ENCODE data around the gene TACO1. TPM values are rescaled to one million over a fixed set of nuclear protein-coding genes. Genes with fewer than 3 reads are reported as not detected.
A peak's percentile ranks its signal among the peaks of the same experiment; 100 is the strongest.

Gene TACO1
- total RNA-seq, 6 donors from 2014 or later = 6.3 to 17.5 (median 13.5) TPM

DNA sequence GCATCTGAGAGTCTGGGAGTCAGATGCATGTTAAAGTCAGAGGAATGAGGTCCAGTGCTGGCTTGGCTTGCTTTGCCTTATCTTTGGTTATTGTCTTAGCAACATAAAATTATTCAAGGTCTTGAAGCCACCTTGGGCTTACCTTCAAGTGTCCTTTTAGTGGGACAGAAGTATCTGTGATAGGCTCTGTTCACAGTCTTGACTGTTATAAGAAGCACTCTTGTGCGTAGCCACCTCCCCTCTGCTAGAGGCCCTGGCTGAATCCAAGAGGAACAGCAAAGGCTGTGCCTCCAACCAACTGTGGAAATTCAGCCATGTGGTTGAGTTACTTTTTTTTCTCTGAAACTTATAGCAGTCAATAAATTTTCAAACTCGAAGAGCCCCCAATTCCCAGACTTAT, 13.0 kb downstream of the TACO1 start:
- 71 to 78% methylated on average over 2 of the region's 2 CpGs for WGBS, 2 donors
- H3K27ac ChIP-seq = no peak overlapping the region
- peaks cover 0 to 18% (median 5%) of the 10 kb centered on the region in 4 donors for H3K36me3 ChIP-seq
- TF ChIP-seq EP300 (IDR thresholded peaks at IDR 0.05) (no peak), POLR2AphosphoS5 (IDR thresholded peaks at IDR 0.05) (no peak), POLR2A (IDR thresholded peaks at IDR 0.05) (no peak)
- TF ChIP-seq, protein P1, sequence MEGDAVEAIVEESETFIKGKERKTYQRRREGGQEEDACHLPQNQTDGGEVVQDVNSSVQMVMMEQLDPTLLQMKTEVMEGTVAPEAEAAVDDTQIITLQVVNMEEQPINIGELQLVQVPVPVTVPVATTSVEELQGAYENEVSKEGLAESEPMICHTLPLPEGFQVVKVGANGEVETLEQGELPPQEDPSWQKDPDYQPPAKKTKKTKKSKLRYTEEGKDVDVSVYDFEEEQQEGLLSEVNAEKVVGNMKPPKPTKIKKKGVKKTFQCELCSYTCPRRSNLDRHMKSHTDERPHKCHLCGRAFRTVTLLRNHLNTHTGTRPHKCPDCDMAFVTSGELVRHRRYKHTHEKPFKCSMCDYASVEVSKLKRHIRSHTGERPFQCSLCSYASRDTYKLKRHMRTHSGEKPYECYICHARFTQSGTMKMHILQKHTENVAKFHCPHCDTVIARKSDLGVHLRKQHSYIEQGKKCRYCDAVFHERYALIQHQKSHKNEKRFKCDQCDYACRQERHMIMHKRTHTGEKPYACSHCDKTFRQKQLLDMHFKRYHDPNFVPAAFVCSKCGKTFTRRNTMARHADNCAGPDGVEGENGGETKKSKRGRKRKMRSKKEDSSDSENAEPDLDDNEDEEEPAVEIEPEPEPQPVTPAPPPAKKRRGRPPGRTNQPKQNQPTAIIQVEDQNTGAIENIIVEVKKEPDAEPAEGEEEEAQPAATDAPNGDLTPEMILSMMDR (IDR thresholded peaks at IDR 0.05) = no peak
- ATAC-seq (ENCODE audit: low FRiP score in 2 of 2) = no peak
- H3K9me3 ChIP-seq = no peaks in the 10 kb centered on the region
- no peaks in the 10 kb centered on the region for H3K4me1 ChIP-seq
- H3K27me3 ChIP-seq = no peaks in the 10 kb centered on the region
- no peak overlapping the region for H3K4me3 ChIP-seq
- DNase-seq = peak in 1 of 2 donors; percentile 43

DNA sequence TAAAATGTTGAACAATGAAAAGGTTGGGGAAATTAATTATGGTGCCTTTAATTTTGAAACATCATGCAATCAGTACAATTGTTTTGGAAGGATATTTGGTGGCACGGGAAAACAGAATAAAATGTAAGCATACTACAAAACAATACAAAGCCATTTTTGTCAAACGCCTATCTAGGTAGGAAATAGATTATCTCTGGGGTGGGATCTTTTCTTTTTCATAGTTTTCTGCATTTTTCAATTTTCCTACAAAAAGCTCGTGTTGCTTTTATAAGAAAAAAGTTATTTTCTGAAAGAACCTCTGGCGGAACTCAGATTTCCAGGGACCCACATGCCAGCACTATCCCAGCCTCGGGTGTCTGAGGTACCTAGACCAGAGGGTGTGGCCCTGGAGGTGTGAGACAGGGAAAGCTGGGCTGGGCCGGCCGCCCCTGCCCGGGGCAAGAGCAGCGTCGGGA, 20.6 kb downstream of the TACO1 start:
- no peak for ATAC-seq (ENCODE audit: low FRiP score in 2 of 2)
- no peaks in the 10 kb centered on the region for H3K36me3 ChIP-seq
- TF ChIP-seq POLR2A (IDR thresholded peaks at IDR 0.05) (no peak), POLR2AphosphoS5 (IDR thresholded peaks at IDR 0.05) (no peak), EP300 (IDR thresholded peaks at IDR 0.05) (no peak)
- TF ChIP-seq, protein P1 (IDR thresholded peaks at IDR 0.05) = no peak
- peaks cover 25 to 36% (median 30%) of the 10 kb centered on the region in 4 donors for H3K4me1 ChIP-seq
- peak overlapping the region; percentile 72 to 95 (median 91) for H3K27ac ChIP-seq
- no peak for DNase-seq
- H3K4me3 ChIP-seq = peak overlapping the region; percentile 18 to 86 (median 80)
- H3K9me3 ChIP-seq = no peaks in the 10 kb centered on the region
- no peaks in the 10 kb centered on the region for H3K27me3 ChIP-seq
- WGBS, 2 donors = 13 to 16% methylated on average over 4 to 10 of the region's 10 CpGs

DNA sequence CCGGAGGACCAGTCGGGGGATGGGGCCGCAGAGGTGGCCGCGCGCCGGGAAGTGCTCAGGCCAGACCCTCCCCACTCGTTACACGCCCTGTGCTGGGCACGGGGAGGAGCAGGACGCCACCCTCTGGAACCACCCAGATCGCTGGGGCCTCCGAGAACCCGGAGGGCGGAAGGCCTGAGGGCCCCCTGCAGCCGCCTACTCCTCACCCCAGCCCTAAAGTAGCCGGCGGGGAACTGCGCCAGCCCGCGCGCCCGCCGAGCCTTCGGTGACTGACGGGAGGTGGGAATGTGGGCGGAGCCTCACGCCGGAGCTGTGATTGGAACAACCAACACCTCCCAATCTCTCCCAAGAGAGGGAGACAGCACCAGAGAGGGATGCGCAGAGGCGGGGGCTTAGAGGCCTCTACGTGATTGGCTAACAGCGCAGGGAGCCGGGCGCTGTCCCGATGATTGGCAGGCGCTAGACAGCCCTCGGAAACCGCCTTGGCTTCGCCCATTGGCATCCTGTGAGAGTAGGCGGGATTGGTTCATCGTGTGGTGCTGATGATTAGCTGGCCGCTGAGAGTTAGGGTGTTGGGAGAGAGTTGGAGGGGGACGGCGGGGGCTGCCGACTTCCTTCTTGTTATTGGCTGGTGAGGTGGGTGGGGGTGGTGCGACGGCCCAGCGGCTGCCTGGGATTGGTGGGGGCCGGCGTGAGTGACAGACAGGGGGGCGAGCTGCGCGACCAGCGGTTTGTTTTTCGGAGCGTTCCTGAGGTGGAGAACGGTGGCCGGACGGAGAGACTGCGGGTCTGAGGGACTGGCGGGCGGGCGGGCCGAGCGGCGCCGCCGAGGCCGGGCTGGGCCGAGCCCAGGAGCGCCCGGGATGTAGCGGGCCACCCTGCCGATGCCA, 21.2 kb downstream of the TACO1 start, which contains the start of gene MAP3K3:
Gene MAP3K3 (plus strand): TSS at position 734 of the 890 bp plus-strand sequence. CDS start 343 bp downstream, outside the sequence.
- H3K4me1 ChIP-seq = peaks cover 27 to 43% (median 37%) of the 10 kb centered on the region in 4 donors
- no peaks in the 10 kb centered on the region for H3K9me3 ChIP-seq
- no peaks in the 10 kb centered on the region for H3K36me3 ChIP-seq
- TF ChIP-seq POLR2A (IDR thresholded peaks at IDR 0.05) (peak in 3 of 4 donors; percentile 67 to 78 (median 77)), POLR2AphosphoS5 (IDR thresholded peaks at IDR 0.05) (peak; percentile 71 to 92), EP300 (IDR thresholded peaks at IDR 0.05) (no peak)
- TF ChIP-seq, protein P1 (IDR thresholded peaks at IDR 0.05) = peak in 3 of 6 experiments; percentile 27 to 42 (median 35)
- ATAC-seq (ENCODE audit: low FRiP score in 2 of 2) (peak; percentile 97 to 99), DNase-seq (peak; percentile 96 to 100)
- H3K4me3 ChIP-seq = peak within 1 kb of the TSS; percentile 53 to 86 (median 80)
- no peaks in the 10 kb centered on the region for H3K27me3 ChIP-seq
- peak within 1 kb of the TSS; percentile 85 to 95 (median 91) for H3K27ac ChIP-seq
- WGBS, 2 donors = 1% methylated on average over 40 to 49 of the region's 75 CpGs

DNA sequence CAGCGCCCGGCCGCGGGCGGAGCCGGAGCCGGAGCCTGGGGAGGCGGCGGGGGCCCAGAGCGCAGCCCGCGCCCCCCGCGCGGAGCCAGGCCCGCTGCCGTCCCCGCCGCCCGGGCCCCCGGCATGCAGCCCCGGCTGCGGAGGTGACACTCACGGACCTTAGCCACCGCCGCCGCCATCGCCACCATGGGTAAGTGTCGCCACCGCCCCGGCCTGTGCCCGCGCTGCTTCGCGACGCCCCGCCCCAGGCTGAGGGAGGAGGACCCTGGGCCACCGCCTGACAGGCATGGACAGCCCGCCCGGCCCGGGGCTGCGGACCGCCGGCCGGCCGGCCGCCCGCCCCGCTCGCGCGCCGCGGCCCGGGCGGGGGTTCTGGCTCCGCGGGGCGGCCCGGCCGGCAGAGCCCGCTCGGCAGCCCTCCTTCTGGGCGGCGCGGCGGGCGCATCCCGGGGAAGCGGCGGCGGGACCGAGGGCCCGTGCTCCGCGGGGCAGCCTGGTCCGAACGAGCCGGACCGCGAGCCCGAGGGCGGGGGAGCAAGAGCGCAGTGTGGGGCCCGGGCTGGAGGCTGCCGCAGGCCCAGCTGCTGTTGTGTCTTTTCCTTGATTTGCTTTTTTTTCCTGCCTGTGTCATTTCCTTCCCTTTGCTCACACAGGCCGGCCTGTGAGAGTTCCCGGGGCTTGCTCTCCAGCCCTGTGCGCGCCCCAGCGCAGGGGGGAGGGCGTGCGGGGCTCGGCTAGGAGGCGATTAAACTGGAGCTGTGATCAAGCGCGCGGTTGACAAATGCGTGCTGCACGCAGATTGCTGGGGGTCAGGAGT, 22.1 kb downstream of the TACO1 start:
- H3K4me1 ChIP-seq = peaks cover 35 to 52% (median 45%) of the 10 kb centered on the region in 4 donors

More for the DNA sequence above, 22.1 kb downstream of the TACO1 start:
- Histone ChIP-seq H3K36me3 (no peaks in the 10 kb centered on the region), H3K27me3 (no peaks in the 10 kb centered on the region), H3K9me3 (no peaks in the 10 kb centered on the region), H3K27ac (peak overlapping the region; percentile 85 to 95 (median 91)), H3K4me3 (peak overlapping the region; percentile 53 to 86 (median 80))
- 0% methylated on average over 8 to 38 of the region's 100 CpGs for WGBS, 2 donors
- DNase-seq (peak; percentile 77 to 95), ATAC-seq (ENCODE audit: low FRiP score in 2 of 2) (peak in 1 of 2 donors; percentile 32)
- TF ChIP-seq EP300 (IDR thresholded peaks at IDR 0.05) = no peak
- peak in 1 of 2 donors; percentile 22 for TF ChIP-seq POLR2AphosphoS5 (IDR thresholded peaks at IDR 0.05)
- TF ChIP-seq, protein P1 (IDR thresholded peaks at IDR 0.05) = peak in 1 of 6 experiments; percentile 29
- no peak for TF ChIP-seq POLR2A (IDR thresholded peaks at IDR 0.05)
